Suprapubic skin (tissue), 3 donors: ENCODE measurements around the gene METTL14.

Experiments
- POLR2AphosphoS5 ChIP-seq, 3 donors: sonication (generic); formaldehyde crosslinking; IDR thresholded peaks; one replicate each; pipeline ENCODE4 v1.6.1; 2017; ENCODE audit warnings: antibody characterized with exemption in 3 of 3
- TF ChIP-seq, protein P1 (sequence below), 2 donors: fragments of 200-600 bp in 1 of 2; fragments of 450-650 bp in 1 of 2; sonication (generic) in 1 of 2; IDR thresholded peaks; one replicate each; pipeline ENCODE4 v1.5.1; 2016 to 2019; ENCODE audit warnings: antibody characterized with exemption in 2 of 2, mild to moderate bottlenecking in 1 of 2, moderate library complexity in 1 of 2

DNA sequence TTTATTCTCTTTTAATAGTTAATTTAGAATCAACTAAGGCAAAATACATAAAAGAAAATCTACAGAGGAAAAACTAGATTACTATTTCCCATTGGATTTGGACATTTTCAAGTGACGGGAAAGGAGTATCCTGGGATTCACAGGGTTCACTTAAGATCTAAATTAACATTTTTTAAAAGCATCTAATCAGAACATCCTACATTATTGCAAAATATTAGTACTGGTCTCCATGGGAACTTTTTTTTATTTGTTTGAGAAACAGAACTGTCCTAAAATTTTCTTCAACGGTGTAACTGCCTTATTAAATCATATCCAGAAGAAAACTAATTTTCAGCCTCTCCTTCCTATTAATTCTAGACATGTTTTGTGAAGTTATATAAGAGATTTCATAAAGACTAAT is 69.7 kb downstream of the METTL14 start:
- TF ChIP-seq, protein P1, sequence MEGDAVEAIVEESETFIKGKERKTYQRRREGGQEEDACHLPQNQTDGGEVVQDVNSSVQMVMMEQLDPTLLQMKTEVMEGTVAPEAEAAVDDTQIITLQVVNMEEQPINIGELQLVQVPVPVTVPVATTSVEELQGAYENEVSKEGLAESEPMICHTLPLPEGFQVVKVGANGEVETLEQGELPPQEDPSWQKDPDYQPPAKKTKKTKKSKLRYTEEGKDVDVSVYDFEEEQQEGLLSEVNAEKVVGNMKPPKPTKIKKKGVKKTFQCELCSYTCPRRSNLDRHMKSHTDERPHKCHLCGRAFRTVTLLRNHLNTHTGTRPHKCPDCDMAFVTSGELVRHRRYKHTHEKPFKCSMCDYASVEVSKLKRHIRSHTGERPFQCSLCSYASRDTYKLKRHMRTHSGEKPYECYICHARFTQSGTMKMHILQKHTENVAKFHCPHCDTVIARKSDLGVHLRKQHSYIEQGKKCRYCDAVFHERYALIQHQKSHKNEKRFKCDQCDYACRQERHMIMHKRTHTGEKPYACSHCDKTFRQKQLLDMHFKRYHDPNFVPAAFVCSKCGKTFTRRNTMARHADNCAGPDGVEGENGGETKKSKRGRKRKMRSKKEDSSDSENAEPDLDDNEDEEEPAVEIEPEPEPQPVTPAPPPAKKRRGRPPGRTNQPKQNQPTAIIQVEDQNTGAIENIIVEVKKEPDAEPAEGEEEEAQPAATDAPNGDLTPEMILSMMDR (IDR thresholded peaks at IDR 0.05) = no peak
- TF ChIP-seq POLR2AphosphoS5 (IDR thresholded peaks at IDR 0.05) = no peak
